NCI-H1417 (cell line): Measurements from ENCODE around the gene COQ4.
A peak's percentile ranks its signal among the peaks of the same experiment; 100 is the strongest.
"Not testable (repeated sequence)": the region's sequence is repeated elsewhere in the genome, so short reads cannot be mapped to it uniquely, and the experiment has no call there.

Experiments used
- DNase-seq, 3 experiments: peaks; one replicate each; lab custom pipeline; 2025; lab: John Stamatoyannopoulos, UW

Gene COQ4

GRCh38 chr9:128322404-128323211, at the start of gene COQ4, which contains the start of gene TRUB2:
COQ4 (plus strand) TSS chr9:128322839; CDS start chr9:128322859, 20 bp downstream.
TRUB2 (minus strand) TSS chr9:128322447; CDS start chr9:128322408, 39 bp downstream.
- DNase-seq, result peak; percentile 90 to 100 (median 99)

- no peak for DNase-seq
Observed at GRCh38 chr9:128274245-128274644, 48.4 kb upstream of the COQ4 start.

GRCh38 chr9:128275198-128276007, 47.2 kb upstream of the COQ4 start, which contains the start of gene GOLGA2:
GOLGA2 (minus strand) TSS chr9:128276007; CDS start chr9:128275976, 31 bp downstream.
- peak in 2 of 3 experiments; percentile 57 to 64 for DNase-seq

- peak; percentile 97 to 100 (median 99) for DNase-seq
Observed at GRCh38 chr9:128276008-128276573, 46.5 kb upstream of the COQ4 start, which contains the start of gene SWI5. SWI5 (plus strand) TSS chr9:128276276.

GRCh38 chr9:128276574-128277270, 45.9 kb upstream of the COQ4 start:
- peak in 1 of 3 experiments; percentile 50 for DNase-seq

GRCh38 chr9:128279088-128280073, 43.3 kb upstream of the COQ4 start:
- not testable (repeated sequence) for DNase-seq

GRCh38 chr9:128280084-128280622, 42.5 kb upstream of the COQ4 start:
- no peak for DNase-seq

GRCh38 chr9:128282500-128282899, 40.1 kb upstream of the COQ4 start:
- no peak for DNase-seq

GRCh38 chr9:128285033-128285784, 37.4 kb upstream of the COQ4 start:
- DNase-seq, result no peak

- no peak for DNase-seq
Observed at GRCh38 chr9:128286440-128286839, 36.2 kb upstream of the COQ4 start.

- DNase-seq, result no peak
Observed at GRCh38 chr9:128288273-128289004, 34.2 kb upstream of the COQ4 start.

GRCh38 chr9:128292009-128292408, 30.6 kb upstream of the COQ4 start:
- DNase-seq, result no peak

GRCh38 chr9:128293091-128293490, 29.5 kb upstream of the COQ4 start:
- DNase-seq, result no peak

- no peak for DNase-seq
Observed at GRCh38 chr9:128294142-128294541, 28.5 kb upstream of the COQ4 start.

GRCh38 chr9:128296340-128297220, 26.1 kb upstream of the COQ4 start:
- no peak for DNase-seq

GRCh38 chr9:128297221-128297773, 25.3 kb upstream of the COQ4 start:
- no peak for DNase-seq
